CD4-positive, alpha-beta T cell treated with Interleukin-10 for 1 hour (primary cell): ENCODE measurements around the gene MFSD11.
"Not testable (repeated sequence)": the region's sequence is repeated elsewhere in the genome, so short reads cannot be mapped to it uniquely, and the experiment has no call there.

Experiments used
- DNase-seq: peaks from one replicate; pipeline ENCODE4 v3.0.0-alpha.2; 2020

The MFSD11 gene

DNA sequence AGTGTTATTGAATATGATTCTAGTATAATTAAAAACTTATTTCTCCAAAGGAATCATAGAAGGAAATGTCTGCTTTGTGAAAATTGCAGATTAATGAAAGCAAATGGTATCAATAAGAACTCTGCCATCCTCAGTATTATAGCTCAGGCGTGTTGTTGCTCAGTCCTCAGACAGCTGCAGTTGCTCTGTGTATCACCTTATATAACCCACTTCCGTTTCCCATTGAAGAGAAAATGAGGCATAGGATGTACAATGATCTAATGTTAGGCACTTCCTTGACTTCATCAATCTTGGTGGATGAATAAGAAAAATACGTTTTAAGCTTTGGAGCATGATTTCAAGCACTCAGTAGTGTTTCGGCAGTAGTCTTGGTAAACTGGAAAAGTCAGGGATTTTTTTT is 14.1 kb downstream of the MFSD11 start:
- peak; percentile 63 for DNase-seq

DNA sequence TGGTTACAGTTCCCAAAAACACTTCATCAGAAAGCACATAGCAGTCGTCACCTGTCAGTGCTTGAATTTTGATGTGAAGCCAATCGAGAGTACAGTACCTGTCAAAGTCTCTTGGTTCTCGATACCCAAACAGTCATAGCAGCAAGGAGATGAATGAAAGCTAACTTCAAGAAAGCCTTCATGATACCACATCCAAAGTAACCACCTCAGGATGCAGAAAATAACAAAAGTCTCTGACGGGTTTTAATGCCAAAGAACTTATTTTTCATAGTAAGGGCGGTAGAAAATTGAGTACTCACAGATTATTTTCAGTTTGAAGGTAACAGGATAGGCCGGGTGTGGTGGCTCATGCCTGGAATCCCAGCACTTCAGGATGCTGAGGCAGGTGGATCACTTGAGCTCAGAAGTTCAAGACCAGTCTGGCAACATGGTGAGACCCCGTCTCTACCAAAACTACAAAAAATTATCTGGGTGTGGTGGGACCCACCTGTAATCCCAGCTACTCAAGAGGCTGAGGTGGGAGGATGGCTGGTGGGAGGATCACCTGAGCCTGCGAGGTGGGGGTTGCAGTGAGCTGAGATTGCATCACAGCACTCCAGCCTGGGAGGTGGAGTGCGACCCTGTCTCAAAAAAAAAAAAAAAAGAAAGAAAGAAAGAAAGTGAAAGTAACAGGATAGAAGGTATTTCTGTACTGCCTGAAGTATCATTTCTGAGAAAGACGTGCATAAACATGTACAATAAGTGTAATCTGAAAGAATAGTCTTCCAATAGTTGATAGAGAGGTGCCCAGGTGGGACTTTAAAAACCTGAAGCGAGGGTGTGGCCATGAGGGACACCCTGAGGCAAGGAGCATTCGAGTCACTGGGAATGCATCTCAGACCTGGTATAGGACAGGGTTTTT is 15.4 kb downstream of the MFSD11 start:
- DNase-seq = peak; percentile 57

DNA sequence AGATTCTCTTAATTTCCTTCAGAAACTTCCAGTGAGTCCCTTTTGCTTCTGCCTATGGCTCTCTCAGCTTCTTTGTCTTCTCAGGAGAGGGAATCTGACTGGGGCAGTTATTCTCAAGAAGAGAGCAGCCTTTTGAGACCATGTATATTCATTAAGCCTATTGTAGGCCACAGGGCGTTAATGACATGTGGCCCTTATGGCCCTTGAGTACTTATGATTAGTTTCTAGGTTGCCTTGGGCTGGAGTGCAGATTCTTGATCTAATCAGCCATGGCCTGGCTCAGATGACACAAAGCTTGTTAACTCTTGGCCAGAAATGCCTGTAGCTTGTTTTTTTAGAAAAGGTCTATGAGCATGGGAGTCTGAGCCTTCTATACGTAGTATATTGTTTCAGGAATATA is 17.4 kb downstream of the MFSD11 start:
- no peak for DNase-seq

DNA sequence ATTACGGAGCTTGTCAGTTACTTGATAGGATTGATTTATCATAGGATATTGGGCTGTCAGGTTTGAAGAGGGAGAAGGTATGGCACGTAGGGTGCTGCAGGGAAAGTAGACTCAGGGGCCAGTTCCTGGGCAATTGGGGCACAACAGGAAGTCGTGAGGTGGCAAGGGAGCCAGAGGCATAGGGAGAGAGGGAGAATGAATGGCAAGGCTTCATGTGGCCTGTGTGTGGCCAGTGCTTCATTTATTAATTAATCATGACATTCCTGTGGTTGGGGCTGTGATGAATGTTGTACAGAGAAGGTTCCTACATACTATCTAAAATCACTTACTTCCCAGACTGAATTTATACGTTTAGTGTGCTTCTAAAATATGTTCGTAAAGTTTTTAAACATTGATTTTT is 19.3 kb downstream of the MFSD11 start:
- DNase-seq = no peak

DNA sequence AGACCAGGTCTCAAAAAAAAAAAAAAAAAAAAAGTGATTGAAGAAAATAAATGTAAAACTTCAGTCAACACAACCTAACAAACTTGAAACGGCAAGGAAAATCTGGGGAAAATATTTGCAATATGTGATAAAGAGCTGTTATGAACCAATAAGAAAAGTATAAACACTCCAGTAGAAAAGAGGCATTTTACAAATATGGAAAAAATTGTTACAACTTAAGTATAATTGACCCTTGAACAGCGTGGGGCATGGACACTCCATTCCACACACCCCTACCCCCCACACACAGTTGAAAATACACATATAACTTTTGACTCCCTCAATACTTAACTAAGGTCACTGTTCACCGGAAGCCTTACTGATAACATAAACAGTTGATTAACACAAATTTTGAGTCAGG is 20.7 kb downstream of the MFSD11 start:
- DNase-seq = no peak

DNA sequence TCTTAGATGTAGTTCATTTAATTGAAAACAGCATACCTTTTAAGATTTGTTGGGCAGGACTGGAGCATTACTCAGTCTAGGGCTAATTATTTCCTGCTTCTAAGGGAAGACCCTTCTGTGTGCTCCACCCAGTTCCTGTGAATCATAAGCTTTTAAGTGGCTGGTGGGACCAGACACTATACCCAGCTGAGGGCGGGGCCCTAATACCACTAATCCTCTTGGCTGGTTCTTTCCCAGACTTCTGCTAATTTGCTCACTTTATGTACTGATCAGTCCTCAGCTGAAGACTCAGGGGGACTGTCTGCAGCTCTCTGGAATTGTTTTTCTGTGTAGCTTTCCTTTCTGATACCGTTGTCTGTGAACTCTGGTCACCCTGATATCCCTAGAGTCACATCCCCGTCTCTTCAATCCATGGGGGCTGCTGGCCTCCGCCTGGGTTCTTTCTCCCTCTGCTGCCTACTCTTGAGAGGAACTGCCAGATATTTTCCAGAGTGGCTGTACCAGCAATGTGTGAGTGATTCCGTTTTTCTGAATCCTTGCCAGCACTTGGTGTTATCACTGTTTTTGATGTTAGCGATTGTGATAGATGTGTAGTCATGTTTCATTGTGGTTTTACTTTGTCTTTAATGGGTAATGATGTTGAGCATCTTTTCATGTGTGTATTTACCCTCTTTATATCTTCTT is 35.1 kb downstream of the MFSD11 start:
- DNase-seq = peak; percentile 77

DNA sequence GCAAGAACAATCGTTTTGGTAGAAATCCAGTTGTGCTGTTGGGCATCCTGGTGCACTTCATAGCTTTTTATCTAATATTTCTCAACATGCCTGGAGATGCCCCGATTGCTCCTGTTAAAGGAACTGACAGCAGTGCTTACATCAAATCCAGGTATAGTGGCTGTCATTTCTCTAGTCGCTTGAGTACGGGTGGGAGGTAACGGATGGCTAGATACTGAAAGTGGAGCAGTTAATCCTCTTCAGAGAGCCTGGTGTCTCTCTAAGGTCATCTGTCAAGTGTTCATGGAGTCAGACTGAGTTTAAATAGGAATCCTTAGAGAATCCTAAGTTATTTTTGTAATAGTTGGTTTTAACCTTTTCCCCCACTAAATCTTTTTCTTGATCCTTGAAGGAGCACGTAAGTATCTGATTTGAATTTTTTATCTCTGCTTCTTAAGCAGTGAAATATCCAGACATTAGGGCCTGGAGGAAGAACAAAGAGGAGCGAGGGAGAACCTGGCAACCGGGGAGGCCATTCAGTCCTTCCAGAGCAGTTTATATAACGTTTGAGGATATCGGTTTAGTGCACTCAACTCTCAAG is 37.2 kb downstream of the MFSD11 start:
- DNase-seq = no peak

GRCh38 chr17:76781056-76781982 is 43.4 kb downstream of the MFSD11 start:
- peak; percentile 22 for DNase-seq

DNA sequence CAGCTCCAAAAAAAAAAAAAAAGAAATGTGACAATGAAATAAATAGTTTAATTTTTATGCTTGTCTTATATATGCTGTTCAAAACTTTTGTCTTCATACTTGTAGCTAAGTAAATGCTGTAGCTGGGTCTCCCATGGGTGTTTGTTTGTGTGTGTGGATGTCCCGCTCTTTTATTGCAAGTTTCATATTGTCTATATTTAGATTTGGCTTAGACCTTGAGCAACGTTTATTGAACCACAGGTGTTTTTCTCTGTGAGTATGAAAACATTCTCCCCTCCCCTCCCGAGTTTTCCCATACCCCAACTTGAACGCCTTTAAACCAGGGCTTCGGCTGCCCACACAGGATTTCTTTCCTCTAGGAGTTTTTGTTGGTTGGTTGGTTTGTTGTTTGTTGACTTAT is 45.2 kb downstream of the MFSD11 start:
- no peak for DNase-seq

- DNase-seq = no peak
Observed at GRCh38 chr17:76784926-76785325, 47.0 kb downstream of the MFSD11 start.

DNA sequence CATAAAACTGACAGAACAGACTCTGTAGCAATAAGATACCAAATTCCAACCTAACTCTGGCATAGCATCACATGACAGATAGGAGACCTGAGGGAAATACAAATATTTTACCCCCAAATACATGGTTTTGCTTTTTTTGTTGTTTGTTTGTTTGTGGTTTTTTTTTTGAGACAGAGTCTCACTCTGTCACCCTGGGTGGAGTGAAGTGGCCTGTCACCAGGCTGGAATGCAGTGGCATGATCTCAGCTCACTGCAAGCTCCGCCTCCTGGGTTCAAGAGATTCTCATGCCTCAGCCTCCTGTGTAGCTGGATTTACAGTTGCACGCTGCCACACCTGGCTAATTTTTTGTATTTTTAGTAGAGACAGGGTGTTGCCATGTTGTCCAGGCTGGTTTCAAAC is 49.9 kb downstream of the MFSD11 start:
- DNase-seq = not testable (repeated sequence)

DNA sequence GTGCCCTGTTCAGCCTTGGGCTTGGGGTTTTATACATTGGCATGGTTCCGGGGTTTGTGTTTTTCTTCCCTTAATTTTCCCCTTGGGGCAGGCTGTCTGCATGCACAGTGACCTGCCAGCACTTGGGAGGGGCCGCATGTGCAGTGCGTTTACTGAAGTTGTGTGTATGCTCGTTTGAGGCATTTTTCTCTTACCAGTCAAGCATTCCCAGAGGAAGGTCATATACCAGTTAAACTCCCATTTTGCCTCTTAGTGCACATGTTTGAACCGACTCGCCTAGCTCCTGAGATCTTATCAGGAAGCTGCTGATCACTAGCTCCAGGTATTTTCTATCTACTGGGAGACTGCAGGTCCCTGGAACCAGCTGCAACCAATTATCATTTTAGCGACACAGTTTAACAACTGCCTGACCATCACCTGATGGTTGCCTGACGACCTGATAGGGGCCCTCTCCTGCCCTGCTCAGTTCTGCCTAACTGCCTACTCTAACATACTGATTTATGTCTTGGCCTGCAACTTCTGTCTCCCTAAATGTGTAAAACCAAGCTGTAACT is 51.4 kb downstream of the MFSD11 start:
- no peak for DNase-seq

GRCh38 chr17:76791053-76791980 is 53.4 kb downstream of the MFSD11 start:
- DNase-seq = peak; percentile 37

DNA sequence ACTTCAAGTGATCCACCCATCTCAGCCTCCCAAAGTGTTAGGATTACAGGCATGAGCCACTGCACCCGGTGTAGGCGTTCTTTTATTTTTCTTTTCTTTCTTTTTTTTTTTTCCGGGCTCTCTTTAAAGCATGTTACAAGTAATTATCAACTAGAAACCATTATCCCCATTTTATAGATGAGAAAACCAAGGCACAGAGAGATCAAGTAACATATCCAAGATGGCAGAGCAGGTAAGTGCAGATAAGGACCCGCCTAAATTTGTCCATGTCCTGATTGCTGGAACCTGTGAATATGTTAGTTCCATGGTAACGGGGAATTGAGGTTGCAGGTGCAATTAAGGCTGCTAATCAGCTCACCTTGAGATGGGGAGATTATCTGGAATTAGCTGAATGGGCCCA is 54.4 kb downstream of the MFSD11 start:
- no peak for DNase-seq

DNA sequence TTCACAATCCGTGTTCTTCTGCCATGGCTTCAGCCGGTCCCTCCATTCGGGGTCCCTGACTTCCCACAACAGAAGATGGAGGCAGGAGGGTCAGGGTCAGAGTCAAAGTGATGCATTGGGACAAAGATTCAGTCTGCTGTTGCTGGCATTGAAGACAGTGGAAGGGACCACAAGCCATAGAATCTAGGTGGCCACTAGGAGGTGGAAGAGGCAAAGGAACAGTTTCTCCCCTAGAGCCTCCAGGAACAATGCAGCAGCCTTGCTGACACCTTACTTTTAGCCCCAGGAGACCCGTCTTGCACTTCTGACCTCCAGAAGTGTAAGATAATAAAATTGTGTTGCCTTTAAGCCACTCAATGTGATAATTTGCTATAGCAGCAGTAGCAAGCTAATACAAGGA is 55.9 kb downstream of the MFSD11 start:
- DNase-seq = no peak

DNA sequence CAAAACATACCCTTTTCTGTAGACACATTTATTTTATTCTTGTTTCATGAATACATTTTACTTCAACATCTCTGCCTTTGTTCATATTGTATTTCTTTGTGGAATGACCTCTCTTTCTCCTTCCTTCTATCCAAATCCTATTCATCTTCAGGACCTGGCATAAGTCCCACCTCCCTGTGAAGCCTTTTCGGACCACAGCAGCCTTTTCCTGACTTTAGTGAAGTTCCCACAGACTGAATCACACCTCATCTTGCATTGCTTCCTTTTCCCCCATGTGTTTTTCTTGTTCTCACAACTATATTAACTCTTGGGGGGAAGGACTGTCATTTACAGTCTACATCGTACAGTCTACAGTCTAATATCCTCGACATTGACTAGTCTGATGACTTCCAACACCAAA is 58.2 kb downstream of the MFSD11 start:
- DNase-seq = no peak

DNA sequence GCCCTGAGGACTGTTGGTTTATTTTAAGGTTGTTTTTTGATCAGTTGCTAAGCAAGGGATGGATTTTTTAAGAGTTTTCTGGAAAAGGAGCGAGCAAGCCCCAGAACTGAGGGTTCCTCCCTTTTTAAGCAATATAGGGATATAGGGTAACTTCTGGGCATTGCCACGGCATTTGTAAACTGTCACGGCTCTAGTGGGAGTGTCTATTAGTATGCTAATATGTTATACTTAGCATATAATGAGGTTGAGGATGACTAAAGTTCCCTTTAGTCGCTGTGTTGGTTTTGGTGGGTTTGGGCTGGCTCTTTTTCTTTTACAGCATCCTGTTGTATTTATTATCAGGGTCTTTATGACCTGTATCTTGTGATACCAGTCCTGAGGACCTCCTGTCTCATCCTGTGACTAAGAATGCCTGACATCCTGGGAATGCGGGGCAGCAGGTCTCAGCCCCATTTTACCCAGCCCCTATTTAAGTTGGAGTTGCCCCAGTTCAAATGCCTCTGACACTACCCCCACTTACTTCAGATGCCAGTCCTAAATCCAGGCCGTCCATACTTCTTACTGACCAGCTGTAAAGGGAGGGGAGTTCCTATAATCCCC is 59.4 kb downstream of the MFSD11 start:
- no peak for DNase-seq

DNA sequence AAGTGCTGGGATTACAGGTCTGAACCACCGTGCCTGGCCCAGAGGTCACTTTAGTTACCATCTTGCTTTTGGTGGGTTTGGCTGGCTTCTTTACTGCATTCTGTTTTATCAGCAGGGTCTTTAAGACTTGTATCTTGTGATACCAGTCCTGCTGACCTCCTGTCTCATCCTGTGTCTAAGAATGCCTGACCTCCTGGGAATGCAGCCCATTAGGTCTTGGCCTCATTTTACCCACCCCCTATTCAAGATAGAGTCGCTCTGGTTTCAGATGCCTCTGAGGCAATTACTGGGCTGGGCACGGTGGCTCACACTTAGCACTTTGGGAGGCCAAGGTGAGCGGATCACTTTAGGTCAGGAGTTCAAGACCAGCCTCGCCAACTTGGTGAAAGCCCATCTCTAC is 63.8 kb downstream of the MFSD11 start:
- DNase-seq = no peak

- no peak for DNase-seq
Observed at GRCh38 chr17:76805319-76805718, 67.4 kb downstream of the MFSD11 start.

DNA sequence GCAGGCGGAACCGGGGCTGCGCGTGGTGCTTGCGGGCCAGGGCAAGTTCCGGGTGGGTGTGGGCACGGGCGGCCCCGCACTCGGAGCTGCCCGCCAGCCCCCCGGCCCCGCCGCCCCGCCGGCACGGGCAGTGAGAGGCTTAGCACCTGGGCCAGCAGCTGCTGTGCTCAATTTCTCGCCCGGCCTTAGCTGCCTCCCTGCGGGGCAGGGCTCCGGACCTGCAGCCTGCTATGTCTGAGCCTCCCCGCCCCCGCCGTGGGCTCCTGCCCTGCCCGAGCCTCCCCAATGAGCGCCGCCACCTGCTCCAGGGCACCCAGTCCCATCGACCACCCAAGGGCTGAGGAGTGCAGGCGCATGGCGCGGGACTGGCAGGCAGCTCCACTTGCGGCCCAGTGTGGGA is 68.2 kb downstream of the MFSD11 start:
- DNase-seq = not testable (repeated sequence)

GRCh38 chr17:76806767-76807166 is 68.8 kb downstream of the MFSD11 start:
- DNase-seq = not testable (repeated sequence)
